B cell (primary cell): ENCODE results near the gene PRX.

Source experiments
- EZH2 ChIP-seq: IDR thresholded peaks from 2 replicates; pipeline ENCODE4 v1.6.1; 2012; ENCODE audit warnings: borderline replicate concordance, low read depth, mild to moderate bottlenecking, moderate library complexity, low read length; ENCODE audit not compliant: insufficient read depth, poor library complexity, severe bottlenecking
- TF ChIP-seq, protein P1 (sequence below): fragments of 200-600 bp; IDR thresholded peaks from one replicate; pipeline ENCODE4 v1.8.0; 2022; ENCODE audit warnings: antibody characterized with exemption, mild to moderate bottlenecking

GRCh38 chr19:40457953-40458596 lies 44.9 kb upstream of the PRX start:
- TF ChIP-seq, protein P1, sequence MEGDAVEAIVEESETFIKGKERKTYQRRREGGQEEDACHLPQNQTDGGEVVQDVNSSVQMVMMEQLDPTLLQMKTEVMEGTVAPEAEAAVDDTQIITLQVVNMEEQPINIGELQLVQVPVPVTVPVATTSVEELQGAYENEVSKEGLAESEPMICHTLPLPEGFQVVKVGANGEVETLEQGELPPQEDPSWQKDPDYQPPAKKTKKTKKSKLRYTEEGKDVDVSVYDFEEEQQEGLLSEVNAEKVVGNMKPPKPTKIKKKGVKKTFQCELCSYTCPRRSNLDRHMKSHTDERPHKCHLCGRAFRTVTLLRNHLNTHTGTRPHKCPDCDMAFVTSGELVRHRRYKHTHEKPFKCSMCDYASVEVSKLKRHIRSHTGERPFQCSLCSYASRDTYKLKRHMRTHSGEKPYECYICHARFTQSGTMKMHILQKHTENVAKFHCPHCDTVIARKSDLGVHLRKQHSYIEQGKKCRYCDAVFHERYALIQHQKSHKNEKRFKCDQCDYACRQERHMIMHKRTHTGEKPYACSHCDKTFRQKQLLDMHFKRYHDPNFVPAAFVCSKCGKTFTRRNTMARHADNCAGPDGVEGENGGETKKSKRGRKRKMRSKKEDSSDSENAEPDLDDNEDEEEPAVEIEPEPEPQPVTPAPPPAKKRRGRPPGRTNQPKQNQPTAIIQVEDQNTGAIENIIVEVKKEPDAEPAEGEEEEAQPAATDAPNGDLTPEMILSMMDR, result no peak
- TF ChIP-seq EZH2, result no peak
